H1 (cell line): Measurements from ENCODE around the gene GJB3. TPM values are rescaled to one million over a fixed set of nuclear protein-coding genes. Genes with fewer than 3 reads are reported as not detected.

Experiments used
- CTCF ChIA-PET: fragments of 300-600 bp; sonication (Branson Sonifier 250); formaldehyde crosslinking; loops from one replicate; lab custom pipeline; 2021; ENCODE audit not compliant: partially characterized antibody; lab: Charles Lee
- POLR2A ChIA-PET: fragments of 300-600 bp; sonication (Branson Sonifier 250); formaldehyde crosslinking; loops from one replicate; lab custom pipeline; 2021; ENCODE audit warnings: inconsistent platforms; ENCODE audit not compliant: partially characterized antibody; lab: Charles Lee
- DNase-seq, 2 experiments: peaks; one replicate each; pipeline versions ENCODE4 v3.0.0 to v3.0.0-alpha.2; 2010 to 2022; ENCODE audit warnings: low spot score in 2 of 2, low read depth in 1 of 2, mixed read lengths in 1 of 2
- FAIRE-seq: peaks from 2 replicates; lab custom pipeline; 2011; peaks lifted over from hg19 to GRCh38; lab: Jason Lieb, UNC
- H2AFZ ChIP-seq: 2 replicates; pipeline ENCODE4 v1.8.1; 2012; ENCODE audit warnings: low read length, inconsistent platforms
- H2AK5ac ChIP-seq: 2 replicates; pipeline ENCODE4 v1.6.1; 2013; ENCODE audit warnings: low read depth, low read length
- H2BK120ac ChIP-seq: replicated peaks from 2 replicates; pipeline ENCODE3; 2013; ENCODE audit warnings: low read depth, low read length, inconsistent platforms
- H2BK12ac ChIP-seq: 2 replicates; pipeline ENCODE4 v1.6.1; 2013; ENCODE audit warnings: low read depth, low read length
- H2BK15ac ChIP-seq: 2 replicates; pipeline ENCODE4 v1.6.1; 2013; ENCODE audit warnings: low read length
- H2BK20ac ChIP-seq: 2 replicates; pipeline ENCODE4 v1.6.1; 2013; ENCODE audit warnings: low read length
- H2BK5ac ChIP-seq: 2 replicates; pipeline ENCODE4 v1.6.1; 2013; ENCODE audit warnings: low read depth, low read length
- H3K14ac ChIP-seq: 2 replicates; pipeline ENCODE4 v1.6.1; 2013; ENCODE audit warnings: inconsistent platforms; ENCODE audit not compliant: insufficient read length
- H3K18ac ChIP-seq: 2 replicates; pipeline ENCODE4 v1.6.1; 2013; ENCODE audit warnings: low read length; ENCODE audit errors: extremely low read depth
- H3K23ac ChIP-seq: 2 replicates; pipeline ENCODE4 v1.6.1; 2013; ENCODE audit warnings: inconsistent platforms; ENCODE audit not compliant: insufficient read length
- H3K23me2 ChIP-seq: 2 replicates; pipeline ENCODE4 v1.6.1; 2013; ENCODE audit warnings: low read depth, low read length
- H3K27ac ChIP-seq: 2 replicates; pipeline ENCODE4 v1.6.1; 2011; ENCODE audit warnings: low read depth, low read length, inconsistent platforms
- H3K27me3 ChIP-seq, 4 experiments: replicated peaks in 1 of 4; 1 replicate in 1 of 4; 2 replicates in 3 of 4; pipeline versions ENCODE4 v1.6.1 to v1.8.1; 2011 to 2013; ENCODE audit warnings: low read length in 3 of 4, mild to moderate bottlenecking in 3 of 4, inconsistent platforms in 2 of 4, mixed read lengths in 2 of 4, moderate library complexity in 1 of 4; ENCODE audit not compliant: control insufficient read depth in 3 of 4, insufficient read depth in 3 of 4; ENCODE audit errors: extremely low read depth in 1 of 4
- H3K36me3 ChIP-seq, 4 experiments: 2 replicates each; pipeline versions ENCODE4 v1.6.1 to v1.8.1; 2011 to 2013; ENCODE audit warnings: mild to moderate bottlenecking in 4 of 4, low read length in 3 of 4, moderate library complexity in 2 of 4, control low read depth in 1 of 4, inconsistent platforms in 1 of 4; ENCODE audit not compliant: insufficient read depth in 4 of 4, control insufficient read depth in 2 of 4
- H3K4ac ChIP-seq: replicated peaks from 2 replicates; pipeline ENCODE3; 2013; ENCODE audit warnings: low read length, low read depth, mixed read lengths, inconsistent platforms; ENCODE audit not compliant: insufficient read length
- H3K4me1 ChIP-seq, 4 experiments: replicated peaks in 1 of 4; 1 replicate in 1 of 4; 2 replicates in 3 of 4; pipeline versions ENCODE4 v1.6.1 to v1.8.1; 2011 to 2013; ENCODE audit warnings: low read length in 3 of 4, inconsistent platforms in 2 of 4, mixed read lengths in 1 of 4; ENCODE audit not compliant: insufficient read depth in 4 of 4, control insufficient read depth in 3 of 4
- H3K4me2 ChIP-seq, 2 experiments: 2 replicates each; pipeline versions ENCODE4 v1.6.1 to v1.8.1; 2011 to 2013; ENCODE audit warnings: low read depth in 2 of 2, low read length in 2 of 2, control low read depth in 1 of 2, inconsistent platforms in 1 of 2, mild to moderate bottlenecking in 1 of 2; ENCODE audit not compliant: insufficient read depth in 1 of 2
- H3K4me3 ChIP-seq, 4 experiments: fragments of 200-600, 300-600 bp in 1 of 4; sonication (generic), shearing (Covaris generic), sonication (Bioruptor Twin) in 1 of 4; 2 replicates each; pipeline versions ENCODE4 v1.5.1 to v1.8.1; 2011 to 2016; ENCODE audit warnings: low read length in 4 of 4, low read depth in 3 of 4, control low read depth in 2 of 4, inconsistent platforms in 2 of 4, mild to moderate bottlenecking in 2 of 4, mixed read lengths in 1 of 4, moderate library complexity in 1 of 4; ENCODE audit not compliant: insufficient read depth in 2 of 4; ENCODE audit errors: extremely low read depth in 1 of 4
- H3K56ac ChIP-seq: replicated peaks from 2 replicates; pipeline ENCODE3; 2013; ENCODE audit warnings: low read depth, mild to moderate bottlenecking, mixed read lengths, low read length, inconsistent platforms; ENCODE audit not compliant: insufficient read length
- H3K79me1 ChIP-seq: 2 replicates; pipeline ENCODE4 v1.6.1; 2013; ENCODE audit warnings: low read depth, low read length, control low read depth
- H3K79me2 ChIP-seq, 2 experiments: 2 replicates each; pipeline versions ENCODE4 v1.6.1 to v1.8.1; 2012 to 2013; ENCODE audit warnings: low read length in 2 of 2, mild to moderate bottlenecking in 2 of 2, inconsistent platforms in 1 of 2; ENCODE audit not compliant: insufficient read depth in 2 of 2, control insufficient read depth in 1 of 2
- H3K9ac ChIP-seq, 4 experiments: replicated peaks in 1 of 4; 1 replicate in 1 of 4; 2 replicates in 3 of 4; pipeline versions ENCODE4 v1.6.1 to v1.8.1; 2011 to 2013; ENCODE audit warnings: low read depth in 3 of 4, low read length in 3 of 4, control low read depth in 2 of 4, mild to moderate bottlenecking in 2 of 4, moderate library complexity in 2 of 4, inconsistent platforms in 1 of 4; ENCODE audit errors: extremely low read depth in 1 of 4
- H3K9me3 ChIP-seq, 2 experiments: 2 replicates each; pipeline versions ENCODE4 v1.6.1 to v1.8.1; 2012 to 2013; ENCODE audit warnings: mild to moderate bottlenecking in 2 of 2, moderate library complexity in 2 of 2, control low read depth in 1 of 2, inconsistent platforms in 1 of 2, low read depth in 1 of 2, low read length in 1 of 2, mixed read lengths in 1 of 2; ENCODE audit not compliant: insufficient read depth in 2 of 2
- H4K20me1 ChIP-seq, 2 experiments: replicated peaks in 1 of 2; 2 replicates each; pipeline versions ENCODE3 to v1.8.1; 2011 to 2013; ENCODE audit warnings: inconsistent platforms in 2 of 2, low read length in 2 of 2, mild to moderate bottlenecking in 1 of 2; ENCODE audit not compliant: insufficient read depth in 2 of 2, control insufficient read depth in 1 of 2
- H4K5ac ChIP-seq: 2 replicates; pipeline ENCODE4 v1.6.1; 2013; ENCODE audit warnings: low read length, low read depth, mixed read lengths, inconsistent platforms; ENCODE audit not compliant: insufficient read length
- H4K8ac ChIP-seq: 2 replicates; pipeline ENCODE4 v1.8.0; 2013; ENCODE audit warnings: mild to moderate bottlenecking, moderate library complexity, low read length, inconsistent platforms; ENCODE audit not compliant: insufficient read depth; ENCODE audit errors: extremely low read depth
- H4K91ac ChIP-seq: replicated peaks from 2 replicates; pipeline ENCODE3; 2013; ENCODE audit warnings: low read length, mixed read lengths, inconsistent platforms; ENCODE audit not compliant: insufficient read length
- JUND ChIP-seq: IDR thresholded peaks from 2 replicates; pipeline ENCODE4 v1.6.1; 2011; ENCODE audit warnings: mild to moderate bottlenecking, improper control_type of control experiment, low read length
- POU5F1 ChIP-seq: IDR thresholded peaks from 2 replicates; pipeline ENCODE4 v1.6.1; 2011; ENCODE audit warnings: low read depth, mild to moderate bottlenecking, low read length, moderate library complexity
- SAP30 ChIP-seq: fragments of 300-600 bp; sonication (generic); IDR thresholded peaks from 2 replicates; pipeline ENCODE4 v1.7.1; 2012; ENCODE audit warnings: low read length, moderate library complexity, mild to moderate bottlenecking, inconsistent platforms; ENCODE audit not compliant: insufficient read depth, insufficient replicate concordance
- SP1 ChIP-seq: IDR thresholded peaks from 2 replicates; pipeline ENCODE4 v1.6.1; 2011; ENCODE audit warnings: low read depth, low read length
- SP2 ChIP-seq: IDR thresholded peaks from 2 replicates; pipeline ENCODE4 v1.6.1; 2012; ENCODE audit warnings: mild to moderate bottlenecking, low read length, inconsistent platforms
- SP4 ChIP-seq: IDR thresholded peaks from 2 replicates; pipeline ENCODE4 v1.6.1; 2012; ENCODE audit warnings: low read length, inconsistent platforms
- SUZ12 ChIP-seq: fragments of 200-600 bp; sonication (generic); IDR thresholded peaks from 2 replicates; pipeline ENCODE4 v1.6.1; 2012; ENCODE audit warnings: mild to moderate bottlenecking, inconsistent platforms, low read length, moderate library complexity, mixed read lengths
- TAF1 ChIP-seq: IDR thresholded peaks from 2 replicates; pipeline ENCODE4 v1.6.1; 2011; ENCODE audit warnings: mild to moderate bottlenecking, low read depth, low read length
- ZNF274 ChIP-seq: IDR thresholded peaks from 2 replicates; pipeline ENCODE4 v1.7.0; 2012; ENCODE audit warnings: low read length, borderline replicate concordance; ENCODE audit errors: extremely low read depth
- WGBS, 2 experiments: shearing (Covaris generic) in 1 of 2; methylation state at CpG; one replicate each; pipeline versions ENCODE4 v1.1.6 to v1.1.7; 2013 to 2015; ENCODE audit warnings: low lambda C conversion rate in 2 of 2, mixed read lengths in 2 of 2, inconsistent platforms in 1 of 2, low coverage in 1 of 2, missing lambda C conversion rate in 1 of 2; ENCODE audit not compliant: insufficient replicate concordance in 2 of 2, insufficient coverage in 1 of 2, insufficient read length in 1 of 2; ENCODE audit errors: extremely low coverage in 1 of 2, missing lambda C conversion rate in 1 of 2; 5-methylcytosine and 5-hydroxymethylcytosine counted together
- polyA plus RNA-seq, 7 experiments: library from polyadenylated mRNA; depleted of rRNA in 3 of 7; stranded (reverse) in 5 of 7; unstranded in 2 of 7; fragments of >200 nt in 5 of 7; fragments of 200-250 nt in 2 of 7; gene quantifications; 1 replicate in 5 of 7; 2 replicates in 1 of 7; 4 replicates in 1 of 7; pipeline versions ENCODE4 v1.2.1 to v1.2.3, GENCODE V29; 2011 to 2013; ENCODE audit warnings: missing spikeins in 2 of 7, mixed read lengths in 2 of 7
- total RNA-seq: library from RNA; stranded (reverse); fragmentation: NEBNext Ultra II Directional; extraction: Animal tissue kit (Norgen Biotek cat#: 25700); gene quantifications from 2 replicates; pipeline ENCODE4 v1.2.1, GENCODE V29; 2021

GJB3 gene
- total and polyA plus RNA-seq, 2 of the 8 experiments (the other 6 are each of a cell fraction or from before 2014, with no cell fraction given), result 0.93 to 1.6 TPM

DNA sequence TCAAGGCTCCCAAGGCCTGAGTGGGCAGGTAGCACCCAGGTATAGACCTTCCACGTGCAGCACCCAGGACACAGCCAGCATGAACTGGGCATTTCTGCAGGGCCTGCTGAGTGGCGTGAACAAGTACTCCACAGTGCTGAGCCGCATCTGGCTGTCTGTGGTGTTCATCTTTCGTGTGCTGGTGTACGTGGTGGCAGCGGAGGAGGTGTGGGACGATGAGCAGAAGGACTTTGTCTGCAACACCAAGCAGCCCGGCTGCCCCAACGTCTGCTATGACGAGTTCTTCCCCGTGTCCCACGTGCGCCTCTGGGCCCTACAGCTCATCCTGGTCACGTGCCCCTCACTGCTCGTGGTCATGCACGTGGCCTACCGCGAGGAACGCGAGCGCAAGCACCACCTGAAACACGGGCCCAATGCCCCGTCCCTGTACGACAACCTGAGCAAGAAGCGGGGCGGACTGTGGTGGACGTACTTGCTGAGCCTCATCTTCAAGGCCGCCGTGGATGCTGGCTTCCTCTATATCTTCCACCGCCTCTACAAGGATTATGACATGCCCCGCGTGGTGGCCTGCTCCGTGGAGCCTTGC, 19.7 kb upstream of the GJB3 start:
- no peak overlapping the region for H2AK5ac ChIP-seq
- H3K14ac ChIP-seq, result no peak overlapping the region
- H2BK15ac ChIP-seq, result peak overlapping the region; percentile 50; the same call in 1 of the 2 replicates
- no peak overlapping the region for H4K5ac ChIP-seq
- peak overlapping the region; percentile 4; the same call in 1 of the 2 replicates for H2BK5ac ChIP-seq
- H2BK12ac ChIP-seq, result peak overlapping the region; percentile 35; the same call in 1 of the 2 replicates
- no peak overlapping the region for H2BK20ac ChIP-seq
- ChIA-PET CTCF (interaction anchor here (1.3 kb wide), 1 partner anchor 10 kb away, joined by 3 read pairs; no protein-coding TSS in a partner anchor), POLR2A (no interaction called here)
- no peak overlapping the region for H3K56ac ChIP-seq
- no peak overlapping the region for H3K23ac ChIP-seq
- H3K27me3 ChIP-seq, result no peaks in the 10 kb centered on the region; a peak in 1 of 7 replicates
- peaks cover 5 to 20% (median 8%) of the 10 kb centered on the region in 4 experiments for H3K4me1 ChIP-seq
- WGBS, 2 experiments, result 94% methylated on average over 33 of the region's 33 CpGs; no CpG with 5 or more reads in 1 of the 2 experiments
- H4K91ac ChIP-seq, result peak overlapping the region; percentile 15
- DNase-seq (no peak), FAIRE-seq (no peak)
- H3K9me3 ChIP-seq, result no peaks in the 10 kb centered on the region; a peak in 1 of 4 replicates
- H4K8ac ChIP-seq, result peak overlapping the region; percentile 41; the same call in 1 of the 2 replicates
- no peak overlapping the region for H2AFZ ChIP-seq
- TF ChIP-seq SP2 (no peak), ZNF274 (no peak), SAP30 (no peak), SP1 (no peak), JUND (no peak), POU5F1 (no peak), SP4 (no peak), TAF1 (no peak), SUZ12 (no peak)
- TF ChIP-seq, all 59 proteins: peak for 0
- Histone ChIP-seq H2BK120ac (no peak overlapping the region), H3K9ac (no peak overlapping the region), H3K27ac (no peak overlapping the region), H4K20me1 (no peaks in the 10 kb centered on the region), H3K4ac (peak overlapping the region; percentile 15), H3K79me2 (no peaks in the 10 kb centered on the region), H3K79me1 (no peaks in the 10 kb centered on the region), H3K4me2 (no peak overlapping the region), H3K4me3 (no peak overlapping the region), H3K36me3 (no peaks in the 10 kb centered on the region), H3K18ac (no peak overlapping the region), H3K23me2 (no peaks in the 10 kb centered on the region)
